GM12878 (cell line): ENCODE measurements around the gene VSTM2B. TPM values are rescaled to one million over a fixed set of nuclear protein-coding genes. Genes with fewer than 3 reads are reported as not detected.

Source experiments
- ATAC-seq: fragments of 200-7000 bp; cut with Tn5 transposase; 3 replicates; pipeline ENCODE4 v1.9.1; 2020; ENCODE audit warnings: mild to moderate bottlenecking, moderate library complexity
- BruUV-seq: library from RNA; stranded (reverse); fragments of 400-500 nt; replicated peaks from 2 replicates; lab custom pipeline; 2021; lab: Mats Ljungman, UMichigan
- CTCF ChIA-PET: fragments of 300-600 bp; sonication (Branson Sonifier 250); formaldehyde crosslinking; extraction: SDS; loops from one replicate; lab custom pipeline; 2021; ENCODE audit warnings: inconsistent platforms; lab: Yijun Ruan, JAX
- POLR2A ChIA-PET: fragments of 350-600 bp; formaldehyde crosslinking; extraction: SDS; loops from one replicate; lab custom pipeline; 2021; ENCODE audit warnings: inconsistent platforms; lab: Charles Lee
- RAD21 ChIA-PET: fragments of 300-600 bp; sonication (Branson Sonifier 250); formaldehyde crosslinking; loops from one replicate; lab custom pipeline; 2023; ENCODE audit warnings: antibody characterized with exemption; ENCODE audit not compliant: unreplicated experiment; lab: Charles Lee
- SMC1A ChIA-PET: fragments of 300-600 bp; sonication (Branson Sonifier 250); formaldehyde crosslinking; loops from one replicate; lab custom pipeline; 2023; ENCODE audit not compliant: unreplicated experiment, uncharacterized antibody; lab: Charles Lee
- DNase-seq: peaks from one replicate; pipeline ENCODE4 v3.0.0-alpha.2; 2011; ENCODE audit warnings: low read depth, low spot score
- FAIRE-seq: peaks from 3 replicates; lab custom pipeline; 2011; peaks lifted over from hg19 to GRCh38; lab: Jason Lieb, UNC
- H2AFZ ChIP-seq: 2 replicates; pipeline ENCODE4 v1.6.0; 2011; ENCODE audit warnings: low read depth, low read length, control low read depth; ENCODE audit not compliant: control insufficient read depth
- H3K27ac ChIP-seq: 2 replicates; pipeline ENCODE4 v1.5.1; 2011; ENCODE audit warnings: control low read depth; ENCODE audit not compliant: control insufficient read depth, insufficient read depth
- H3K27me3 ChIP-seq, 2 experiments: replicated peaks in 1 of 2; 2 replicates each; pipeline versions ENCODE4 v1.6.0 to v1.6.1; 2011; ENCODE audit warnings: low read length in 1 of 2; ENCODE audit not compliant: control insufficient read depth in 2 of 2, insufficient read depth in 2 of 2
- H3K36me3 ChIP-seq, 2 experiments: 2 replicates each; pipeline ENCODE4 v1.5.1; 2011; ENCODE audit warnings: low read length in 1 of 2; ENCODE audit not compliant: control insufficient read depth in 2 of 2, insufficient read depth in 2 of 2
- H3K4me1 ChIP-seq: 2 replicates; pipeline ENCODE4 v1.6.1; 2011; ENCODE audit warnings: mild to moderate bottlenecking, low read length, moderate library complexity, mixed read lengths; ENCODE audit not compliant: control insufficient read depth, insufficient read depth
- H3K4me2 ChIP-seq: 2 replicates; pipeline ENCODE4 v1.6.0; 2011; ENCODE audit warnings: control low read depth; ENCODE audit not compliant: control insufficient read depth, insufficient read depth
- H3K4me3 ChIP-seq: fragments of 200-600 bp; sonication (generic); 2 replicates; pipeline ENCODE4 v1.5.1; 2016
- H3K79me2 ChIP-seq: 2 replicates; pipeline ENCODE4 v1.6.0; 2011; ENCODE audit warnings: low read length; ENCODE audit not compliant: control insufficient read depth, insufficient read depth
- H3K9ac ChIP-seq: 2 replicates; pipeline ENCODE4 v1.8.0; 2011; ENCODE audit warnings: low read length, control low read depth, mixed read lengths; ENCODE audit not compliant: control insufficient read depth, insufficient read depth
- H3K9me3 ChIP-seq: replicated peaks from 3 replicates; pipeline ENCODE4 v1.5.1; 2011; ENCODE audit warnings: mild to moderate bottlenecking, low read length; ENCODE audit not compliant: control insufficient read depth, insufficient read depth
- H4K20me1 ChIP-seq: 2 replicates; pipeline ENCODE4 v1.6.0; 2011; ENCODE audit not compliant: control insufficient read depth, insufficient read depth
- ATF3 ChIP-seq: IDR thresholded peaks from 2 replicates; pipeline ENCODE4 v1.6.1; 2011; ENCODE audit warnings: low read depth, mild to moderate bottlenecking, low read length, moderate library complexity, borderline replicate concordance; ENCODE audit errors: extremely low read depth
- BHLHE40 ChIP-seq, 2 experiments: fragments of 450-650 bp in 1 of 2; IDR thresholded peaks; 2 replicates each; pipeline ENCODE4 v1.6.1; 2011 to 2017; ENCODE audit warnings: low read depth in 2 of 2, borderline replicate concordance in 1 of 2, improper control_type of control experiment in 1 of 2, low read length in 1 of 2, mild to moderate bottlenecking in 1 of 2
- BRCA1 ChIP-seq: IDR thresholded peaks from 2 replicates; pipeline ENCODE4 v1.6.1; 2011; ENCODE audit warnings: low read depth, low read length, improper control_type of control experiment
- NR2C2 ChIP-seq: IDR thresholded peaks from 2 replicates; pipeline ENCODE4 v1.6.1; 2011; ENCODE audit warnings: borderline replicate concordance, low read depth; ENCODE audit not compliant: control insufficient read depth, insufficient read length
- RFX5 ChIP-seq: IDR thresholded peaks from 2 replicates; pipeline ENCODE4 v1.6.1; 2011; ENCODE audit warnings: low read depth, low read length, improper control_type of control experiment
- SP1 ChIP-seq: IDR thresholded peaks from one replicate; pipeline ENCODE4 v1.6.1; 2011; ENCODE audit warnings: low read depth, low read length
- TCF3 ChIP-seq: IDR thresholded peaks from 2 replicates; pipeline ENCODE4 v1.6.1; 2012; ENCODE audit warnings: low read depth, mild to moderate bottlenecking, low read length, borderline replicate concordance; ENCODE audit not compliant: insufficient read depth
- WRNIP1 ChIP-seq: IDR thresholded peaks from 2 replicates; pipeline ENCODE4 v1.6.1; 2011; ENCODE audit warnings: low read depth, low read length, improper control_type of control experiment, borderline replicate concordance
- ZNF24 ChIP-seq: fragments of 450-650 bp; IDR thresholded peaks from 2 replicates; pipeline ENCODE4 v1.6.1; 2017; ENCODE audit warnings: antibody characterized with exemption, mild to moderate bottlenecking
- ZNF592 ChIP-seq: fragments of 450-650 bp; IDR thresholded peaks from 2 replicates; pipeline ENCODE4 v1.6.1; 2017; ENCODE audit warnings: mild to moderate bottlenecking, moderate library complexity
- WGBS: methylation state at CpG from one replicate; pipeline ENCODE4 v1.1.6; 2016; ENCODE audit warnings: low lambda C conversion rate; ENCODE audit not compliant: insufficient replicate concordance, insufficient coverage; ENCODE audit errors: missing lambda C conversion rate; 5-methylcytosine and 5-hydroxymethylcytosine counted together
- in situ Hi-C: fragments of 300-500 bp; cut with MboI; formaldehyde crosslinking; loops from 9 replicates; pipeline ENCODE4 v1.14.3; 2018; ENCODE audit warnings: mixed read lengths
- intact Hi-C: fragments of 100-400 bp; cut with micrococcal nuclease; formaldehyde crosslinking; loops from one replicate; pipeline ENCODE4 v1.14.2; 2022; ENCODE audit not compliant: unreplicated experiment
- polyA plus RNA-seq, 11 experiments: library from polyadenylated mRNA; depleted of rRNA in 4 of 11; unstranded in 6 of 11; stranded (reverse) in 5 of 11; fragments of >200 nt; fragmentation: Nextera tagmentation in 4 of 11; fragmentation: Illumina TruSeq in 1 of 11; extraction: Ambion mirVana in 4 of 11; extraction: Trizol in 1 of 11; gene quantifications; 1 replicate in 1 of 11; 2 replicates in 10 of 11; pipeline versions ENCODE4 v1.2.1 to v1.2.3, GENCODE V29; 2011 to 2016; ENCODE audit warnings: inconsistent platforms in 2 of 11, missing spikeins in 2 of 11, low read depth in 1 of 11
- total RNA-seq, 4 experiments: library from RNA; depleted of rRNA in 3 of 4; stranded (reverse); fragments of >200 nt in 3 of 4; fragmentation: Illumina TruSeq in 1 of 4; extraction: Trizol in 1 of 4; gene quantifications; 2 replicates each; pipeline versions ENCODE4 v1.2.1 to v1.2.3, GENCODE V29; 2013 to 2021

The VSTM2B gene
- total and polyA plus RNA-seq, 10 of the 15 experiments (the other 5 are each of a cell fraction or from before 2014, with no cell fraction given), result not detected

- TF ChIP-seq ZNF592, result no peak
- TF ChIP-seq RFX5, result no peak
- TF ChIP-seq ZNF24, result no peak
- no peak for TF ChIP-seq NR2C2
- TF ChIP-seq BHLHE40 (IDR thresholded peaks at IDR 0.05; ENCODE audit: borderline replicate concordance in 1 of 2, low read depth in 2 of 2, low read length in 1 of 2), result no peak
- no peak for TF ChIP-seq SP1
- TF ChIP-seq TCF3, result no peak
Observed at GRCh38 chr19:29503140-29503758, 22.5 kb upstream of the VSTM2B start (continued).

GRCh38 chr19:29503785-29504184, 22.0 kb upstream of the VSTM2B start:
- Histone ChIP-seq H3K4me2 (no peak overlapping the region), H4K20me1 (no peaks in the 10 kb centered on the region), H3K27ac (no peak overlapping the region), H3K9ac (no peak overlapping the region), H3K27me3 (no peaks in the 10 kb centered on the region), H3K4me3 (no peak overlapping the region), H2AFZ (no peak overlapping the region), H3K36me3 (no peaks in the 10 kb centered on the region), H3K4me1 (no peaks in the 10 kb centered on the region), H3K9me3 (no peaks in the 10 kb centered on the region), H3K79me2 (no peaks in the 10 kb centered on the region)
- RAD21 ChIA-PET, result no interaction called here
- CTCF ChIA-PET, result no interaction called here
- SMC1A ChIA-PET, result no interaction called here
- no peak for DNase-seq
- POLR2A ChIA-PET, result no interaction called here
- TF ChIP-seq WRNIP1 (no peak), BRCA1 (no peak), ATF3 (no peak)
- intact Hi-C loops (no loop called here), in situ Hi-C loops (no loop called here)
- ATAC-seq, result no peak
- 8% methylated on average over 10 of the region's 10 CpGs for WGBS
- no peak for FAIRE-seq
- no TSS peak for BruUV-seq
